Stimulated activated CD8-positive, alpha-beta memory T cell treated with anti-CD3 and anti-CD28 coated beads, Interleukin-12 subunit alpha, Interleukin-12 subunit beta, amount 100 ng/mL, for 4 hours (primary cell): ENCODE results near the gene OR10A3.

Experiments used
- DNase-seq: peaks from one replicate; pipeline ENCODE4 v3.0.0-alpha.2; 2020; ENCODE audit warnings: low read depth

Gene OR10A3

DNA sequence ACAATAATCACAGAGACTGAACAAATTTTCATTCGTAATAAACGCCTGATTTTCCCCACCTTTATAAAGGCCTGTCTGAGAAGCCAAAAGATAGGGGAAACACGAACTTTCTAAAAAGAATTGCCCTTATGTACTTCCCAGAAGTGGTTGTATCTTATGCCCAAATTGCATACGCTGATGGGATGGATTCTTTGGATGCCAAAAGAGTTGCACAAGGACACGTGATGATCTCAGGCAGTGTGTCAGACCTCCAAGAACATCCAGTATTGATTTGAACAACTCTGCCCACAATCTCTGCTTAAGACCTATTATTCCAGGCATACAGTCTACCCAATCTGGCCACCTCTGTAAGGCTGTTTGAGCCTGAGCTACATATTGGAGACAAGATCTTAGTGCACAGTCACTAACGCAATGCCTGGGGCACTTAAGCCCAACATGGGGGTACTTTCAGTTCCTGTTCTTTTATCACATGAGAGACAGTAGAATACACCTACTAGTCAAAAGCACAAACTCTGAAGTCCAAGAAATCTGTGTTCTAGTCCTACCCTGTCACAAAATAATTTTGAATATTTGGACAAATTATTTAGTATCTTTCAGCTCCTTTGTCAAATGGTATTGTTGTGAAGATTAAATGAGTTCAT is 49.3 kb downstream of the OR10A3 start:
- DNase-seq = no peak

DNA sequence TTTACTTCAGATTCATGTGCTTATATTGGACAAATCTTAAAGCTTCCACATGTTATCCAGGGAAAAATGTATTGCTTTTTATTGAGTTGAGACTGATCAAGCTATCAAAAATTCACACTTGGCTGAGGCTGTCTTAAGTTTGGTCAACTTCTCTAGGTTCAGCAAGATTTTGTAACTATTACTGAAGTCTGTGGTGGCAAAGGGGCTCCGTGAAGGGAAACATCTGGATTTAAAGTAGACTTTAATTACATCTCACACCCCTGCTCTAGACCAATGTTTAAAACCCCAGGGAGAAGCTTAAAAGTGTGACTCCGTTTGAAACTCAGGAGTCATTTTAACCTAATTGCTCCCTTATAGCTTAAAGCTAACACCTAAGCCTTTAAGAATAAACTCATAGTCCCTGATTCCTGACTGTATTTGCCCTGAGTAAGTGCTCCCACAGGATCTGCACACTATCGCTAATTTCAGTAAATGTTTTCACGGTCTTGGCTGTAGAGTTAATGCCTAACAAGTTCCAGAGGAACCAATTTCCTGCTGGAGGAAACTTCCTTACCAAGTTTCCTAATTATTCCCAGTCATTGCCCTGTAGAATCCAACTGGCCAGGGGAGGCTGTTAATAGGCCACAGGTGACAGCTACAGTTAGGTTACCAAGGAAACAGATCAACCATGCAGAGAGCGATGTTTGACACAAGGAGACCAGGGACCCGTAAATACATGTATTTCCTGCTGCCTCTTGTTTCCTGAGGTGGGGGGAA is 50.9 kb downstream of the OR10A3 start:
- no peak for DNase-seq

DNA sequence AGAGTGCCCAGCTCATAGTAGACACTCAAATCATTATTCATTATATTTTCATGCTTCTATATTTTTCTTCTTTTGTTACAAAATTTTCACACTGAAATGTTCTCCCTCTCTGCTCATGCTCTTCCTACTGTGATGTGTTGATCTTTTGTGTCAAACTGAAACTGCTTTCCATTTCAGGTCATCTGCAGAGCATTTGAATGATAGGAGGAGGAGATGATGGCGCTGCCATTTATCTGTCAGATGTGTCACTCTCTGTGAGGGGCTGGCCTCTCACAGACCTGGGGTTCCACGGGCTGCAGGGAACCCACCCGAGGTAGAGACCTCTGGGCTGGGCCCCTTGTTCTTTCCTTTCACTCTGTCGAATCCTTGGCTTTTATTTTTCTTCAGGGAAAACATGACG is 51.5 kb downstream of the OR10A3 start:
- DNase-seq = no peak
